ENCODE results near the gene DDX1. TPM values are rescaled to one million over a fixed set of nuclear protein-coding genes. Genes with fewer than 3 reads are reported as not detected.

The DDX1 gene
- total and polyA plus RNA-seq, 2 donors (not counting 3 experiments of a cell fraction or from before 2014, with no cell fraction given), result 41.2 to 117 TPM

GRCh38 chr2:15654727-15655073 lies 63.0 kb downstream of the DDX1 start:
- dilution Hi-C loops (cut with MboI; ENCODE audit: extremely low pct_ligation_motif_present, low sequenced_read_pairs), result no loop called here
- H3K4me3 ChIP-seq (replicated peaks in 1 of 3; ENCODE audit: insufficient read depth in 1 of 3, low read depth in 1 of 3, low read length in 3 of 3), result no peak overlapping the region
- peaks cover 0 to 4% of the 10 kb centered on the region in 2 experiments for H3K27me3 ChIP-seq (ENCODE audit: control insufficient read depth in 2 of 2, insufficient read depth in 2 of 2, low read length in 2 of 2)
- intact Hi-C loops (cut with micrococcal nuclease), result no loop called here
- no peak for FAIRE-seq
- no peak overlapping the region for H3K4me2 ChIP-seq (ENCODE audit: insufficient read depth, low read length)
- TF ChIP-seq JUN (IDR thresholded peaks at IDR 0.05; ENCODE audit: borderline replicate concordance, insufficient read depth, insufficient read length, low read depth) (no peak), MYC (IDR thresholded peaks at IDR 0.05; ENCODE audit: low read depth, low read length) (no peak), EZH2 (IDR thresholded peaks at IDR 0.05; ENCODE audit: borderline replicate concordance, low read depth, low read length, severe bottlenecking) (no peak), GATA2 (IDR thresholded peaks at IDR 0.05; ENCODE audit: insufficient read depth, insufficient read length, low read depth, low read length) (no peak), POLR2AphosphoS5 (IDR thresholded peaks at IDR 0.05; ENCODE audit: insufficient read depth, low read depth, low read length) (no peak), MAX (IDR thresholded peaks at IDR 0.05; ENCODE audit: insufficient read depth, insufficient read length) (no peak), FOS (IDR thresholded peaks at IDR 0.05; ENCODE audit: borderline replicate concordance, insufficient read depth, low read length) (no peak), POLR2A (IDR thresholded peaks at IDR 0.05; ENCODE audit: low read depth, low read length) (no peak), CTCF (IDR thresholded peaks at IDR 0.05; ENCODE audit: extremely low read depth in 1 of 2, insufficient read depth in 1 of 2, low read depth in 1 of 2, low read length in 2 of 2) (no peak)
- H3K36me3 ChIP-seq (ENCODE audit: control insufficient read depth in 2 of 2, extremely low read depth in 1 of 2, insufficient read depth in 2 of 2, low read length in 2 of 2), result no peaks in the 10 kb centered on the region
- H3K9me3 ChIP-seq (replicated peaks; ENCODE audit: control insufficient read depth, insufficient read depth, low read length), result no peaks in the 10 kb centered on the region
- H3K4me1 ChIP-seq (ENCODE audit: control insufficient read depth, extremely low read depth, insufficient read depth, low read length), result peaks cover 6% of the 10 kb centered on the region
- no peaks in the 10 kb centered on the region for H3K79me2 ChIP-seq (ENCODE audit: control insufficient read depth, insufficient read depth, low read length)
- H3K9me1 ChIP-seq (replicated peaks; ENCODE audit: control insufficient read depth, extremely low read depth, insufficient read depth, low read length), result no peaks in the 10 kb centered on the region
- BruUV-seq (replicated peaks), result no TSS peak
- H4K20me1 ChIP-seq (replicated peaks; ENCODE audit: control insufficient read depth, extremely low read depth, insufficient read depth, low read length), result no peaks in the 10 kb centered on the region
- H2AFZ ChIP-seq (ENCODE audit: low read depth, low read length), result no peak overlapping the region
- H3K27ac ChIP-seq (ENCODE audit: insufficient read depth, low read depth, low read length), result no peak overlapping the region
- no peak overlapping the region for H3K9ac ChIP-seq (replicated peaks; ENCODE audit: extremely low read depth, insufficient read depth, low read length)
- ChIA-PET POLR2A (no interaction called here), CTCF (no interaction called here)
- DNase-seq (ENCODE audit: low read depth, low spot score), result no peak

All from endothelial cell of umbilical vein (primary cell).